ENCODE results near the gene ITGBL1. TPM values are rescaled to one million over a fixed set of nuclear protein-coding genes. Genes with fewer than 3 reads are reported as not detected.

ITGBL1 gene
- total and polyA plus RNA-seq, 2 donors (not counting 3 experiments of a cell fraction or from before 2014, with no cell fraction given) = 4.6 to 8.8 TPM

GRCh38 chr13:101570410-101570809 is 117.9 kb downstream of the ITGBL1 start:
- no TSS peak for BruUV-seq (replicated peaks)
- DNase-seq (ENCODE audit: low read depth, low spot score) (no peak), FAIRE-seq (no peak)
- Histone ChIP-seq H3K4me3 (replicated peaks in 1 of 3; ENCODE audit: insufficient read depth in 1 of 3, low read depth in 1 of 3, low read length in 3 of 3) (no peak overlapping the region), H3K36me3 (ENCODE audit: control insufficient read depth in 2 of 2, extremely low read depth in 1 of 2, insufficient read depth in 2 of 2, low read length in 2 of 2) (no peaks in the 10 kb centered on the region), H3K9me1 (replicated peaks; ENCODE audit: control insufficient read depth, extremely low read depth, insufficient read depth, low read length) (no peaks in the 10 kb centered on the region), H3K9me3 (replicated peaks; ENCODE audit: control insufficient read depth, insufficient read depth, low read length) (no peaks in the 10 kb centered on the region), H2AFZ (ENCODE audit: low read depth, low read length) (no peak overlapping the region), H3K4me1 (ENCODE audit: control insufficient read depth, extremely low read depth, insufficient read depth, low read length) (no peaks in the 10 kb centered on the region), H3K79me2 (ENCODE audit: control insufficient read depth, insufficient read depth, low read length) (no peaks in the 10 kb centered on the region), H4K20me1 (replicated peaks; ENCODE audit: control insufficient read depth, extremely low read depth, insufficient read depth, low read length) (no peaks in the 10 kb centered on the region), H3K27ac (ENCODE audit: insufficient read depth, low read depth, low read length) (no peak overlapping the region), H3K9ac (replicated peaks; ENCODE audit: extremely low read depth, insufficient read depth, low read length) (no peak overlapping the region), H3K4me2 (ENCODE audit: insufficient read depth, low read length) (no peak overlapping the region), H3K27me3 (ENCODE audit: control insufficient read depth in 2 of 2, insufficient read depth in 2 of 2, low read length in 2 of 2) (no peaks in the 10 kb centered on the region)
- dilution Hi-C loops (cut with MboI; ENCODE audit: extremely low pct_ligation_motif_present, low sequenced_read_pairs) = no loop called here
- ChIA-PET CTCF (interaction anchor here (1.4 kb wide), 1 partner anchor 14 kb away, joined by 4 read pairs; no protein-coding TSS in a partner anchor), POLR2A (no interaction called here)
- TF ChIP-seq JUN (IDR thresholded peaks at IDR 0.05; ENCODE audit: borderline replicate concordance, insufficient read depth, insufficient read length, low read depth) (no peak), GATA2 (IDR thresholded peaks at IDR 0.05; ENCODE audit: insufficient read depth, insufficient read length, low read depth, low read length) (no peak), MYC (IDR thresholded peaks at IDR 0.05; ENCODE audit: low read depth, low read length) (no peak), EZH2 (IDR thresholded peaks at IDR 0.05; ENCODE audit: borderline replicate concordance, low read depth, low read length, severe bottlenecking) (no peak), POLR2A (IDR thresholded peaks at IDR 0.05; ENCODE audit: low read depth, low read length) (no peak), POLR2AphosphoS5 (IDR thresholded peaks at IDR 0.05; ENCODE audit: insufficient read depth, low read depth, low read length) (no peak), FOS (IDR thresholded peaks at IDR 0.05; ENCODE audit: borderline replicate concordance, insufficient read depth, low read length) (no peak)
- TF ChIP-seq, protein P1, sequence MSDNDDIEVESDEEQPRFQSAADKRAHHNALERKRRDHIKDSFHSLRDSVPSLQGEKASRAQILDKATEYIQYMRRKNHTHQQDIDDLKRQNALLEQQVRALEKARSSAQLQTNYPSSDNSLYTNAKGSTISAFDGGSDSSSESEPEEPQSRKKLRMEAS (IDR thresholded peaks at IDR 0.05; ENCODE audit: insufficient read depth, insufficient read length) = no peak
- TF ChIP-seq, protein P2, sequence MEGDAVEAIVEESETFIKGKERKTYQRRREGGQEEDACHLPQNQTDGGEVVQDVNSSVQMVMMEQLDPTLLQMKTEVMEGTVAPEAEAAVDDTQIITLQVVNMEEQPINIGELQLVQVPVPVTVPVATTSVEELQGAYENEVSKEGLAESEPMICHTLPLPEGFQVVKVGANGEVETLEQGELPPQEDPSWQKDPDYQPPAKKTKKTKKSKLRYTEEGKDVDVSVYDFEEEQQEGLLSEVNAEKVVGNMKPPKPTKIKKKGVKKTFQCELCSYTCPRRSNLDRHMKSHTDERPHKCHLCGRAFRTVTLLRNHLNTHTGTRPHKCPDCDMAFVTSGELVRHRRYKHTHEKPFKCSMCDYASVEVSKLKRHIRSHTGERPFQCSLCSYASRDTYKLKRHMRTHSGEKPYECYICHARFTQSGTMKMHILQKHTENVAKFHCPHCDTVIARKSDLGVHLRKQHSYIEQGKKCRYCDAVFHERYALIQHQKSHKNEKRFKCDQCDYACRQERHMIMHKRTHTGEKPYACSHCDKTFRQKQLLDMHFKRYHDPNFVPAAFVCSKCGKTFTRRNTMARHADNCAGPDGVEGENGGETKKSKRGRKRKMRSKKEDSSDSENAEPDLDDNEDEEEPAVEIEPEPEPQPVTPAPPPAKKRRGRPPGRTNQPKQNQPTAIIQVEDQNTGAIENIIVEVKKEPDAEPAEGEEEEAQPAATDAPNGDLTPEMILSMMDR (IDR thresholded peaks at IDR 0.05; ENCODE audit: extremely low read depth in 1 of 2, insufficient read depth in 1 of 2, low read depth in 1 of 2, low read length in 2 of 2) = no peak
- intact Hi-C loops (cut with micrococcal nuclease) = no loop called here

Measured in endothelial cell of umbilical vein (primary cell).